HG02840 (cell line): Measurements from ENCODE around the gene SYTL2.

Experiments used
- ATAC-seq: cut with Tn5 transposase; IDR thresholded peaks from one replicate; pipeline ENCODE4 v1.9.1; 2021; ENCODE audit warnings: mild to moderate bottlenecking, moderate library complexity, moderate number of reproducible peaks; ENCODE audit not compliant: unreplicated experiment, low FRiP score

SYTL2 gene

GRCh38 chr11:85828640-85828978 lies 17.7 kb upstream of the SYTL2 start:
- no peak for ATAC-seq

DNA sequence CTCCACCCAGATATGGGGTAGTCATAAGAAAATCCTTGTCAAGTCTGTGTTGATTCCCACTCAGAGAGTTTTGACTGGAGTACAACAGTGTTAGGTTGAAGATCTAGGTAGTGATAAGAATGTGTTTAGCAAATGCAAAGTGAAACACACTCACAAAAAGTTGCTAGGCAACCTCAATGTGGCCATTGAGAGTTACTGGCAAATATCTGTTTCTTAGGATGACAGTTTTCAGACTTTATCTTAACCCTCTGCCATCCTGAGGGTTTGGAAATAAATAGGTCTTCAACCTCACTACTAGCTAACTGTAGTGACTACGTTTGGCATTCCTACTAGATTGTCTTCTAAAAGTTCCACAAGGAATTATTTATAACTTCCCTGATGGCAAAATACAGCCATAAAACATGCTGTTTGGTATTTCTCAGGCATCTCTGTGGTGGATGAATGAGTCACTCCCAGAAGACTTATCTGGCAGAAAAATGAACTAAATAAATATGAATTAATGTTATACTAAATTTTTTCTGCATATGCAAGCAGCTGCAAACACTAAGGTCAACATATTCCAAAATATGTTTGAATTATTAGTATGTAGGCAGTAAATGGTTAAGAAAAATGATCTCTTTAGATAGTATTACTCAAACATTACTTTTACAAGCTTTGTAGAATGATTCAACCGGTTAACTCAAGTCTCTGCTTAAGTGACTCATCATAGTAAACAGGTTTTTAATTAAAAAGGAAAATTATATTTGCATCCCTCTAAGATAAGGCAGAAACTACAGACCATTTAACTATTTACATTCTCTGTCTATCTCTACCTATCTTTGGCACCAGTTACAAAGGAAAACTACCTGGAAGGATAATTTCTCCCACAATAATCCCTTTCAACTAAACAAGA lies 17.1 kb upstream of the SYTL2 start:
- ATAC-seq: no peak

DNA sequence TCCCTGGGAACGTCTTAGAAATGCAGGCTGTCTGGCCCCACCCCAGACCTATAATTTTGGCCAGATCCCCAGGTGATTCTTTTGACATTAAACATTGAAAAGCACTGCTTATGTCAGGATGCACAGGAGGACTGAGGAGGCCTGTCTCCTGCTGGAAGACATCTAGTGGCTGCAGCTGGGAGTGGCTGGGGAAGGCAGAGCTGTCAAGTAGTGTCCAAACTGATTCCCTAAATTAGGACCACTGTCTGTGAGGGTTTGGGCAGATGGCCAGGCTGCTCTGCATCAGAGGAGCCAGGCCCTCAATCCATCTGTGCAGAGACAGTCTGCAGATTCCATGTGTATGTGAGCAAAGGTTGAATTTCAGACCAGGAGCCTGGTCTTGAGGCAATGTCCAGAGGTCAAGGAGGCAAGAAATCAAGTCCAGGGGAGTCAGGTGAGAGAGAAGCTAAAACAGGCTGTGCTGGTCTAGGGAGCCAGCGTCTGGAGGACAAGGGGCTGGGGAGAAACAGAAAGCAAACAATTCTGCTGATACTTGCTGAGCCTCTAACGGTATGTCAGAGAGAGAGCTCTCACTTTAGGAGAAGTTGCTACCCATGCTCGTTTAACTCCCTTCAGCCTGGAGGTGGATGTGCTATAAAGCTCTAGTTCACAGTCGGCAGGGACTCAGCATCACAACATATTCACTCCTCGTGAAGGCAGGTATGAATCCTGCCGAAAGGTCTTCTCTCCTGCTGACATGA lies 15.3 kb upstream of the SYTL2 start:
- ATAC-seq: no peak

DNA sequence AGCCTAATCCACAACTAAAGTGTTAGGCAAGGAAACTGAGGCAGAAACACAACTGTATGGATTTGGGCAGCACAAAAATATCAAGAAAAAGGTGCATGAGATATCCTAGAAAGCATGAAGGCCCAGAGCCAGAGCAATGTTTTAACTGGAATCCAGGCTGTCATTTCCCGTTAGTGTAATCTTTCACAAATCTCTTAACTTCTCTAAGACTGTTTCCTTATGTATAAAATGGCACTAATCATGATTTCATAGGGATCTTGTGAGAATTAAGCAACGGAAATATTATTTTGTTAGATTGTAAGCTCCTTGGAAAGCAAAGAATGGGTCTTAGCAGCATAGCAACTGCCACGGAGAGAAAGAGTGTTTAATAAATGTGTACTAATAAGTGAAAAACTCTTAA lies 14.7 kb upstream of the SYTL2 start:
- ATAC-seq: no peak

GRCh38 chr11:85823816-85824215 lies 12.9 kb upstream of the SYTL2 start:
- no peak for ATAC-seq

DNA sequence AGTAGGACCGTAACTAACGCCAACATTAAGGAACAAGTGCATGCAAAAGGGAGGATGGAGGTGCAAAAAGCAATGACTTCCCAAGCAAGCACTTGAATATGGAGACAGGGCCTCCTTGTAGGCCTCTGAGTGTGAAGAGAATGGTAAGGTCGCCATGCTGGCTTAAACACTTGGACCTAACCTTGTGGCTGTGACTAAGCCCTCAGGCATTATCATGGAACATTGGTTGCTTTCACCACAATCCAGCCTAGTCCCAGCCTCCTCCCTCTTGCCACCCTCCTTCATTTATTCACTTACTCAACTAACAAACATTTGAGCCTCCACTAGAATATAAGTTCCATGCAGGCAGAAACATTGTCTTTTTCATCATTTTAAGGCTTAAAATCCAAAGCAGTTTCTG lies 11.9 kb upstream of the SYTL2 start:
- no peak for ATAC-seq

DNA sequence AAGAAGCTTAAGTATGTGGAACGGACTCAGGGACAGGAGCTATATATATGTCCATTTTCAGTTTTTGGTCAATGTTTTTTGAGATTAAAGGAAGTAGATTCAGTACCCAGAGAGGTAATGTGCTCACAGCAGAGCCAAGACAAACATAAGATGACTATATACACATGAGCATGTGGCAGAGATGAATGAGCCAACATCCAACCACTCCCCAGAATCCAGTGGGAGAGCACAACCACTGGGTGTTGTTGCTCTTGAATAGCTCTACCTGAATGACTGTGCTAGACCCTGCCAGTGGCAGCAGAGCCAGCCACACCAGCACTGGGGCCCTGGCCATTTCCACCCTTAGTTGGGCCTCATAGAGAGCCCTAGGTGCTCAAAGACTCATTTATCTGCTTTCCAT lies 10.7 kb upstream of the SYTL2 start:
- no peak for ATAC-seq

GRCh38 chr11:85819441-85819840 lies 8.5 kb upstream of the SYTL2 start:
- no peak for ATAC-seq

- no peak for ATAC-seq
These were observed 4.4 kb upstream of the SYTL2 start for GRCh38 chr11:85815186-85815931.

DNA sequence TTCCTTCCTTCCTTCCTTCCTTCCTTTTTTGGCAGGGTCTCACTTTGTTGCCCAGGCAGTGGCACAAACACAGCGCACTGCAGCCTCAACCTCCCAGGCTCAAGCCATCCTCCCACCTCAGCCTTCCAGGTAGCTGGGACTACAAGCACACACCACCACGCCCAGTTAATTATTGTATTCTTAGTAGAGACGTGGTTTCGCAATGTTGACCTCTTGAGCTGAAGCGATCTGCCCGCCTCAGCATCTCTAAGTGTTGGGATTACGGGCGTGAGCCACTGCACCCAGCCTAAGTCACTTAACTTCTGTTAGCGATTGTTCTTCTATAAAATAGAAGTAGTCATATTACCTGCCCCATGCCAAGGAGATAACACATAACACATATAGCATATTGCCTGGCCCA lies 2.8 kb upstream of the SYTL2 start:
- no peak for ATAC-seq

DNA sequence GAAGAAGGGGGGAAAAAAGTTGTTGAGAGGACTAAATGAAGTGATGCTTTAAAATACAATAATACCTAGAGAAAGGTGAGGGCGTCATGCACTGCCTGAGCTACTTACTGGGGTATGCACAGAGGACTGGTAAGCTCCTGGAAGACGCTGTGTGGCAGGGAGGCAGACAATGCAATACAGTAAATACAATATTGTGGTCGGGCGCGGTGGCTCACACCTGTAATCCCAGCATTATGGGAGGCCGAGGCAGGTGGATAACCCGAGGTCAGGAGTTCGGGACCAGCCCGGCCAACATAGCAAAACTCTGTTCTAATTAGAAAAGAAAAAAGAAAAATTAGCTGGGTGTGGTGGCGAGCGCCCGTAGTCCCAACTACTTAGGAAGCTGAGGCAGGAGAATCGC lies 683 bp upstream of the SYTL2 start:
- ATAC-seq: no peak

DNA sequence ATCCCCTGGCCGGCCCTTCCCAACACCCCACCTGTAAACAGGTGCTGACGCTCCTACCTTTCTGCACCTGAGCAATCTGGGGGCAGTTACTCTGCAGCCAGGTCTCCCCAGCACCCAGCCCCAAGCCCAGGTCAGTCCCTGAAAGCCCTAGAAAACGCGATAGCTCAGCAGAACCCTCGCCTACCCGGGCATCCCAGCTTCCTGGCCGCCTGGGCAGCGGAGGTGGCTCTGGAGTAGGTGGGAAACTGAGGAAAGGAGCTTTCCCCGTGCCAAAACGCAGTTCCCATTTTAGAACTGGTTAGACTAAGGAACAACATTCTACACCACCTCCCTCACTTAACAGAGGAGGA lies 445 bp downstream of the SYTL2 start:
- ATAC-seq: peak; percentile 4

- no peak for ATAC-seq
These were observed 1.1 kb downstream of the SYTL2 start for GRCh38 chr11:85809863-85810262.

GRCh38 chr11:85809191-85809590 lies 1.8 kb downstream of the SYTL2 start:
- ATAC-seq: peak; percentile 64

DNA sequence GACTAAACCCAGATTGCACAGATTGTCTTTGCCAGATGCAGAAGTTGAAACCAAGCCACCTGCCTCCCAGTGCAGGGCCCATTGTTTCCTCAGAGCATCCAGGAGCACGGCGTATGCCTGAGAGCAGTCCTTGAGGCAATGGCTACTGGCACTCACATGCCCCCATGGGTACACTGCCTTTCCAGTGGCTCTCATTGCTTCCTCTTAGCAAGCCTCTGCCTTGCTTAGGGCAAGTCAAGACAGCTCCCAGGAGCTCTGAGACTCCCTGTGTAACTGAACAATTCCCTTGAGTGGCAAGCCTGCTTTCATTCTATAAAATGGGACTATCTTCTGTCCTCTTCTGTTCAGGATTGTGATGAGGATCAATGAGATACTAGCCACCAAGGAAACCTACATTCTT lies 4.1 kb downstream of the SYTL2 start:
- ATAC-seq: no peak

DNA sequence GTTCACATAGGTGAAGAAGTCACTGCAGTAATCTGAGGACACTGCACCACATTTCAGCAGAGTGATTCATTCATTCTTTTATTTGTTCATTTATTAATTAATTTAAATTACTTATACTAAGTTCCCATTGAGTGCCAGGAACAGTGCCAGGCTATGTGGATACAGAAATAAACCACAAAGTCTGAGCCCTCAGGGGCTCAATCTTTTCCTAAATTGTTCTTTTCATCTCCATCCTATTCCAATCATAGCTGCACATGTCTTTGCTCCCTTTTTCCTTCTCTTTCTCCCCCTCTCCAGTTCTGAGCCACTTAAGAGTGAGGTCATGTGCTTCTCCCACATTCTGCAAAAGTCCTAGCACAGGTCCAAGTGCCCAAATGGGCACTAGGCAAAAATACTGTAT lies 4.9 kb downstream of the SYTL2 start:
- no peak for ATAC-seq

DNA sequence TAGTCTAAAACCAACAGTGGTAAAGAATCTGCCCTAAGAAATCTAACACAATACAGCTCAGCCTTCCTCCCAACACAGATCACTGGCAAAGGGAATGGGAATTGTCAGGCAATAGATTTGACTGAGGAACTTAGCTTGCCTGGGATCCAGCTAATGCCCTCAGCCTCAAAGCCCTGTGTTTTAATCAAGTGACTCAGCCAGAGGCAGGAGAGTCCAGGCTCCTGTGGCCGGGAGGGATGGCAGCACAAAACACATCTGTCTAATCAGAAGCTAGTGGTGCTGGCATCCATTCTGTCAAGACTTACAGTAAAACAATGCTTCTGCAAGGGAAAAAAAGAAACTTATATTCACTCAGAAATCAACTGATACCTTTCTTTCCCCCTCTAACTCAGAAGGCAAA lies 5.6 kb downstream of the SYTL2 start:
- ATAC-seq: no peak

- no peak for ATAC-seq
These were observed 7.0 kb downstream of the SYTL2 start for GRCh38 chr11:85803920-85804319.

GRCh38 chr11:85803303-85803702 lies 7.6 kb downstream of the SYTL2 start:
- no peak for ATAC-seq

GRCh38 chr11:85801527-85801926 lies 9.4 kb downstream of the SYTL2 start:
- no peak for ATAC-seq

- ATAC-seq: no peak
These were observed 10.2 kb downstream of the SYTL2 start for GRCh38 chr11:85800595-85801342.
